NCI-H2081 treated with DMSO at 0.1 percent for 48 hours (cell line): ENCODE data around the gene SUN3.

ENCODE experiments used
- DNase-seq: peaks from one replicate; lab custom pipeline; 2025; lab: John Stamatoyannopoulos, UW

Gene SUN3

DNA sequence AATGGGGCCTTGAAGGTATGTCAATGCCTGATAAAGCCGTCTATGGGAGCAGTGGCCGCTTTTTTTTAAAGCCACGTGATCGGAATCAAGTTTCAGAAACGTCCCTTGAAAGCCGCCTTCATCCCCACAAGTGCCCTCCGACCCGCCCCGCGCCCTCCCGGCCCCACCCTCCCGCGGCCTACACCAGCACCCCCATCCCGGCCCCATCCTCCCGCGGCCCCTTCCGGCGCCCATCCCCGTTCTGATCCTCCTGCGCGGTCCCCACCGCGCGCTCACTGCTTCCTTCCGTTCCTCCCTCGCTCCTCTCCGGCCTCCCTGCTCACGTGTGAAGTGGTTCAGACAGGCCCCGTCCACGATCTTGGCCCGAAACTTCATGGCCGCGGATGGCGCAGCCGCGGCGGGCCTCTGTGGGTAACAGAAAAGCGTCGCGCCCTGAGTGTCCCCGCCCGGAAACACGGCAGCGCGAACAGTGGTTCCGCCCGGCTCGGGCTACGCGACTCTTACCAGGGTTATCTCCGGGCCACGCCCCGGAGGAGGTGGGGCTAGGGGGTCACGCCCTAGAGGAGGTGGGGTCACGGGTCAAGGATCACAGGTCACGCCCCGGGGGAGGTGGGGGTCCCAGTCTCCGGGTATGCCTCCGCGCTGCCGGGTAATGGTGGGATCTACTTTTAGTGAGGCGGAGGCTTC, 49.6 kb downstream of the SUN3 start, which contains the start of gene HUS1:
HUS1 (minus strand) TSS at position 471 of the 687 bp plus-strand sequence; CDS start at position 375, 96 bp downstream.
- DNase-seq = peak; percentile 76

DNA sequence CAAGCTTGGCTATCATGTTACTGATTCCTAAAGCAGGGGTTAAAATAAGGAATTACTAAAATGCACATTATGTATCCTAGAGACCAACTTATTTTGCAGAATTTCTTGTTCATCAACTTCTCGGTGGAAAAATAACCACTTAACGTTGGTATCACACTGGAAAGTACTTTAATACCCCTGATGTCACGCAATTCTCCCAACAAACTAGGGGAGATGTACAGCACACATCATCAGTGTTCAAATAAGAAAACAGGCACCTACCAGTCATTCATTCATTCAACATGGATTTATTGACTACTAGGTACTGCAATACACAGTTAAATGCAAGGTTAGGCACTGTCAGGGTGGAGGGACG, 50.1 kb downstream of the SUN3 start:
- no peak for DNase-seq

DNA sequence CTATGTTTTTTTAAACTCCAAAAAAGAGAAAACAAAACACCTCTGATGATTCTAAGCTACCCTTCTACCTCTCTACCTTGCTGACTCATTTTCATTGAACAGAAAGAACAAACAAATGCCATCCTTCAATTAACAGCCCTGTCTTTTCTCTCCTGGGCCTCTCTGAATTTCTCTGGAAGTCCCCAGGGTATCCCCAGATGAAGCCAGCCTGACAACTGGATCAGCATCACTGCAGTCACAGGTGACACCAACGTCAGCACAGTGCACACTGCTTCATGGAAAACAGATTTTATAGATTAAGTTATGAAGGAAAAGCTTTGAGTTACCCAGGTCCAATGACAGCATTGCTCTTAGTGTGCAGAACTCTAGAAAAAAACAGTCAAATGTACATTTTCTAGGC, 55.2 kb downstream of the SUN3 start:
- no peak for DNase-seq

DNA sequence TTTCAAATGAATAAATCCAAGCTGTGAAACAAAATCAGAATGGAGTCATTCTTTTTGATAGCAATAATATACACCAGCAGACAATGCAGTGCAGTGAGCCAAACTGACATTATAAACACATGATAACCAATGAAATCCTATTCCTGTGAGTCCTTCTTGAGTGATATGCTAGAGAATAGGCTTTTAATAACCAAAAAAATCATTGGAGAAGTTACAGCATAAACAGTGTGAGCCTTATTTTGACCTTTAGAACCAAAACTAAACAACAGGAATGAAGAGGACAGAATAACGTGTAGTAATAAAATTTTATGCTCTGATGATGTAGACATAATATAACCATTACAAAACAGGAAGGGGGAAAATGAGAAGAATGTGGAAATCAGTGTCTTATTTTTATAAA, 58.1 kb downstream of the SUN3 start:
- DNase-seq = no peak

DNA sequence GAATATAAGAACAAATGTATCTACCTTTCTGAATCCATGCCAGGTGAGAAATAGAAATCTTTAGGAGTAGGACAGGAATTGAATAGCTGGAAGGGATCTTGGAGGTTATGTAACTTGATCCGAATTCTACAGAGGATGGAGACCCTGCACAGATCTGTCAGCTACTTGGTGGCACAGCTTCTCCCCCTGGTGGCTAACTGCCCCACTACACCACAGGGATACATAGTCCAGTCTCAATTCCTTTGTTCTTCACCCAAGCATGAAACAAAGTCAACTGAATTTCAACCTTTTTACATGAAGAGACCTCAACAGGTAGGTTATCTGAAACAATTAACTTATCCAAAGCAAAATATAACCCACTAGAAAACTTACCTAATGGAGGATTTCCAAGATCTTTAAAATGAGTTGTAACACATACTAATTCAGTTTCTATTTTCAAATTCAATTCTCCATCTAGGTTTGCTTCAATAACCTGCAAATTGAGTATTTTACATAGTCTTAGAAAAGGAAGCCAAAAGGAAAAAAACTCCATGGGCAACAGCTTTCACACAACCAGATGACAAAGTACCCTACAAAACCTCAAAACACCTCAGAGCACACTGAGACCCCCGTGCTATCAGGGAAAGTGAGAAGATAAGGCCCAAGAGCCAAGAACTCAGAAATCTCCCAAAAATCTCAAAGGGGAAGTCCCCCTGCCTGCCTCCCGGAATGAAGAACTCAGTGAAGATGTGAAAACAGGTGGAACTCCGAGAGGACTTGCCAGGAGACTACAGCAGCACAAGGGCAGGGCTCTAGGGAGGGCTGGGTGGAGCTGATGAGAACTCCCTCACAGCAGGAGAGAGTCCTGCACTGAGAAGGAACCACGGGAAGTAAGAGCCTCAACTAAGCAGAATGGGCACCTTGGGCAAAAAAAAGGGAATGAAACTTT, 59.8 kb downstream of the SUN3 start:
- DNase-seq = no peak

DNA sequence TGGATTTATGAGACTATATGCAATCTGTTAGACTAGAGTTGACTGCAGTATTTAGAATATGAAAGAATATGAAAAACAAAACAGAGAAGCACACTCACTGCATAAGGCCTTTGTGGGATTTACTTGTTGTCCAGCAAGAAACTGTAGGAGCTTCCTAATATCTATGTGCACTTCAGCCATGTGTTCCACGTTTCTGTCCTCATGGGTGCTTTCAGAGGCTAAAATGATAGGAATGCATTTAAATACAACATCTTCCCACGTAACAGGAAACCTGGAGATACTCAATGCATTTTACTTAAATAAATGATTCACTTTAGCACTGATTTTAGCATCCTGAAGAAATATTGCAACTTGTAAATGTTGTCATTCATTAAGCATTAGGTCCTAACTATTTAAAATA, 61.2 kb downstream of the SUN3 start:
- DNase-seq = no peak

DNA sequence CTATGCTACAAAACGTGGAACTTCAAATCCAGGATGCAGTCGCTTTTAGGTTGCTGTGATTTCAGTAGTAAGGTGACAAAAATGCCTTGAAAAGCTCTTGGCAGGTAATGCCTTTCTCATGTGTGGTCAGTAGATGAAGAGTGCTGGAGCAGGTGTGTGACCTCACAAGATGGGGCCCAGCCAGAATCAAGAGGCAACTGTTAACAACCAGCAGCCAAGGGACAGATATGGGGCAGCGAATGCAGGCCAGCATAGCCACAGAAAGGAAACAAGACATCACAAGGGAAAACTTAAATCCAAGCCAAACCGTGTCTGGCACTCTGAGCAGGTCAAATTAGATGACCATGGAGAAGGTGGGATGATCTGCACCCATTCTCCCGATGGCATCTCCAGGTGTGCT, 61.8 kb downstream of the SUN3 start:
- DNase-seq = no peak

DNA sequence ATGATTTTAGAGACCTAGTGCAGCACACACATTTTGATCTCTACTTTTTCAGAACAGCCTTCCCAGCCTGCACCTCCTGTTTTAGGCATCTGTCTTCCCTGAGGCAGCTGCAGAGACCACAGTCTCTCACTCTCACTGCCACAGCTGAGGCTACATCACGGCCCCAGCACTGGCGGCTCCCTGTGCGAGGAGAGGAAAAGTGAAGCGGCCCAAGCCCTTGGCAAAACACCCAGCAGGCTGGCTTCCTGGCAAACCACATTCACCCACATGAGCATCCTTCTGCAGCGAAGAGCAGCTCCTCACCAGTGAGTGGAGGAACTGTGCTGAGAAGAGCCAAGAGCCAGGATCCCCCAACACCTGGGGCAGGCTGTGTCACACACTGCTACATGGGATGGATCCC, 63.5 kb downstream of the SUN3 start:
- DNase-seq = no peak

DNA sequence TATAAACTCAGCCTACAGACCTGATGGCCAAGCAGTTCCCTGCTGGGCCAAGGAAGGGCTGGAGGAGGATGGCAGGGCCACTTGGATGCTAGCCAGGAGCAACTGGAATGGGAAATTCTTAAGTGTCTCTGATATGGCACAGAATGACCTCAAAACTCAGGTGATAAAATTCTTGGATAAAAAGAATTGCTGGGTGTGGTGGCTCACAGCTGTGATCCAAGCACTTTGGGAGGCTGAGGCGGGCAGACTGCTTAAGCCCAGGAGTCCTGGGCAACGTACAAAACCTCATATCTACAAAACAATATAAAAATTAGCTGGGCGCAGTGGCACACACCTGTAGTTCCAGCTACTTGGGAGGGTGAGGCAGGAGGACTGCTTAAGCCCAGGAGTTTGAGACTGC, 66.6 kb downstream of the SUN3 start:
- DNase-seq = no peak

DNA sequence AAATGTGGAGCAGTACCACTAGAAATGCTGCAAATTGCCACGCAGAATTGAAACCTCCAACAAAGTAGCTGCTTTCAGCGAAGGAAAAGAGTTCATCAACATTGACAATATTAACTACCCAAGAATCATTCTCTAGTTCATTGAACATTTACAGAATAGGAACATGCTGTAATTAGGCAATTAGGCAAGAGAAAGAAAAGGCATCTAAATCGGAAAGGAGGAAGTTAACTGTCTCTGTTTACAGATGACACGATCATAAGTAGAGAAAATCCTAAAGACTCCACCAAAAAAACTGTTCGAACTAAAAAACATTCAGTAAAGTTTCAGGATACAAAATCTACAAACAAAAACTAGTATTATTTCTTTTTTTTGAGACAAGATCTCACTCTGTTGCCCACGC, 71.8 kb downstream of the SUN3 start:
- DNase-seq = no peak

DNA sequence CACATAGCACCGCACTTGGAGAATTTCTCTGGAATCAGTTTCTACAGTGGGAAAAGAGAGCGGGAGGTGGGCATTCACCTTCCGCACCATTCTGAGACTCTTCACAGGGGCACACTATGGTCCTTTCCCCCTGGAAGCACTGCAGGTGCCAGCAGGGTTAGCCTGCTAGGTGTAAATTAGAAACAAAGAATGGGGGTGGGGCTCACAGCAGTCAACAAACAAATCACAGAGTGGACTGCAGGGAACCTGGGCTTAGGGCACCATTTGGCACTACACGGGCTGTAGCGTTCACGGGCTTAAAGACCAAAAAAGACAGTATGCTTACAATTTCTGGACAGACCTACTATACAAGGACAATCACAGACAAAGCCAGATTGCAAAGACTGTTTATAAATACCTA, 72.7 kb downstream of the SUN3 start:
- DNase-seq = no peak

DNA sequence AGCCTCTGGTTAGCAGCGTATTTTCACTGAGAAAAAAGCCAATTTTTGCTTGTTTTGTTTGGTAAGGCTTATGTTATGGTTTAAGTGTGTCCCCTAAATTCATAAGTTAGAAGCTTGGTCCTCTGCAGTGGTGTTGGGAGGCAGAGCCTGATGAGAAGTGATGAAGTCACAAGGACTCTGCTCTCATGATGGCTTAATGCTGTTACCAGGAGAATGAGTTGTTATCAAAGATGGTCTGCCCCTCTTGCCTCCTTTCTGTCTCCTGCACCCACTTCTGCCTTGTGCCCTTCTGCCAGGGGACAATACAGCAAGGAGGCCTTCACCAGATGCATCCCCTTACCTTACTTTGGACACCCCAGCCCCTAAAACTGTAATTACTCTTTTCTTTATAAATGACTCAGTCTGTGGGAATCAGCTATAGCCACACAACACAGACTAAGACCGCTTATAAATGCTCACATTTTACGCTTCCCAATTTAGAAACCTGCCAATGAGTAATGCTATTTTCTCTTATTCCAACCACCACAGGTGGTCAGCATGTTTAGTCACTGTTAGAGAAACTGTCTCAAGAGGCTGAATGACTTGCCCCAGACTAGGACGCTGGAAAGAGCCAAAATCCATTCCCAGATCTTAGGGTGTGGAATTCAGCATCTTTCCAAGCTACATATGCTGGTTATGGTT, 74.5 kb downstream of the SUN3 start:
- DNase-seq = no peak

DNA sequence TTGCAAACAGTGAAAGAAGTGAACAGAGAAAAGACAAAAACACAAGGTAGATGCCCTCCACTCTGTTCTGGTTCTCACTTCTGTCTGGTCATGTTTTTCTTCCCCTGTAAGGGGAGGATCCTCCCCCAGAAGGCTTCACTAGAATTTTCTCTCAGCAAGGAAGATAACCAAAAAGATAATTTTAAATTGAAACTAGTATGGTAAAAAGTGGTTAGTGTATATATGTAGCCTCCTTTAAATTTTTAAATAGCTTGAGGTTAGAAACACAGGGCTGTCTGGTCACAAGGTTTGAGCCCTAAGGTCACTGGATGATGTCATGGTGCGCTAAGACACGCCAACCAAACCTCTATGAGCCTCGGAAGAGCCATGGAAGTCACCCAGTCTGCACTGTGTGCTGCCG, 75.1 kb downstream of the SUN3 start:
- DNase-seq = no peak

DNA sequence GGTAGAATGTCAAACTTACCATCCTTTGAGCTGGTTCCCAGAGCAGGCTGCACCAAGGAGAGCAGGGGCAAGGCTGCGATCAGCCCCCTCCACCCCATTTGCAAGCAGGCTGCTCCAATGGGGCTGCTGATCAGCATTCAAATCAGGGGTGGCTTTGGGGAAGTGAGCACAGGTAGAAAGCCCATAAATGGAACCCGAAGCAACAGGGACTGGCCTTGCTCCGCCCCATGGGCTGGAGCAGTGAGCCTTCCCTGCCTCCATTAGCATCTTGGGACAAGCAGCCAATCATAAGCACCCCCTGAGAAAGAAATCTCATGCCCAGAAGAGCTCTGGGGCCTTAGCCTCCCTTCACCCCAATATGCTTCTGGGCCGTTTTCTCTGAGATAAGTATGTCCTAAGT, 76.7 kb downstream of the SUN3 start:
- DNase-seq = no peak

DNA sequence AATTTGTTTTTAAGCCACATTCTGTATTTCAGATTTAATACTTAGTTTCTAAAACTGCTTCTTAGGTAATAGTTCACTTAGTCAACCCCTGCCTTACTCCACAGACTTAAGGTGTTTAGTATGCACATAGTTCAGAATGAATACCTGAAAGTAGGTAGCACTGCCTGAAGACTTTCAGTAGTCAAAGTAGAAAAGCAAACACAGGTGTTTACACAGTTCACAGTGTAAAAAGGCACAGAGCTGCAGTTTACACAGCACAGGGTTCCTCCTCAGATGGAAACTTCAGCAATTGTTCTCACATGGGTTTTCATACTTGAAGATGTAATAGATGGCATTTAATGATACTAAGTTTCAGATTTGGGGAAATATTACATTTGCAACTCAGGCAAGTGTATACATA, 77.5 kb downstream of the SUN3 start:
- DNase-seq = no peak

DNA sequence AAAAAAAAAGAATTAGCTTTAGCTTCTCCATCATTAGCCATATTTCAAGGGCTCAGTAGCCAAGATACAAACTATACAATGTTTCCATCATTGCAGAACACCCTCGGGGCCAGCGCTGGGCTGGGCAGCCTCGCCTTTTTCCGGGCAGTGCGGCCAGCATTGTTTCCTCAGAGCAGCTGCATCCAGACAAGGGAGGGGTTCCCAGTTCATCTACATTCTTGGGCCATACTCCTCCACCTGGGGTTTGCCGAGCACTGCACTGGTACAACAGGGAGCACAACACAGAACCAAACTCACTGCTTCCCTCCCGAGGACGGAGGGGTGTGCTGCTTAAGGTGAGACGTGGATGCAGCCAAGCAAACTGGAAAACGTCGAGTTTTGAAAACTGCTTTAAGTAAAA, 78.2 kb downstream of the SUN3 start:
- DNase-seq = no peak

DNA sequence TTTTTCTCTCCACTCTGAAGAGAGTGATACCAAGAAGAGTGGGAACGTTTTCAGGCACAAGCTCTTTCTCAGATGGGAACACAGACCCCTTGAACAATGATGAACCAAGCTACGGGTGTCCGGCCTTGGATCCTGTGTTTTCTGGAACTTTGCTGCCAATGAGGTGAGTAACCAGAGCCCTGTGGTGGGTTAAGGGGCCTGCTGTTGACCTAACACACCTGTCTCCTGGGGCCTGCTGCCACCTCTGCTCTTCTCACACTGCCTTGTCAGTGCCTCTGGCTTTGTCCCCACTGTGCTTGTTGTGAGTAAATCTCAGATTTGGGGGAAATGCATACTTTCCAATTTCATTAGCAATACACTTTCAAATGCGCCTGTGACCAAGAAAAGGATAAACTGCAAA, 79.2 kb downstream of the SUN3 start:
- DNase-seq = no peak

DNA sequence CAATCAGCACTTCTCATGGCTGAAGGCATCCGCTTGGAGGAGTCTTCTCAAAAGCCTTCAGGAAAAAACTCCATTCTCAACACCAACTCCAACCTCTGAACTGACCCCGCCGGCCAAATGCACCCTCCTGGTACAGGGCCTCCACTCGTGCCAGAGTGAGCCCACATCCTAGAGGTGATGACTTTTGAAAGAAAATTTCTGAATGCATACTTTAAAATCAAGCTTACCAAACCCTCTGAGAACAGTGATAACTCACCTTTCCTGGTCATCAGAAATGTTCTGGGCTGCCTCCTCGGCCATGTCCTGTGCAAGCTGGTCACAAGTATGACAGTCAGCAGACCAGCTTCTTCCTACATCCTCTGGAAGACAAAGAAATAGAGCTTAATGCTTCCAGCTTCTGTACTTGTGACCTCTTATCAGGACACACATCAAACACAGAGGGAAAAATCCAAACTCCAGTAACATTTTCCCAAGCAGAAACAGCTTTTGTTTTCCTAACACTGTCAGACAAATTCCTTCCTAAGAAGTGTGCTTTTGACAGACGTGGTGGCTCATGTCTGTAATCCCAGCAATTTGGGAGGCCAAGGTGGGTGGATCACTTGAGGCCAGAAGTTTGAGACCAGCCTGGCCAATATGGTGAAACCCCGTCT, 80.6 kb downstream of the SUN3 start, which contains the start of gene PKD1L1:
PKD1L1 (minus strand) TSS at position 326 of the 650 bp plus-strand sequence; CDS start at position 300, 26 bp downstream.
- DNase-seq = no peak

DNA sequence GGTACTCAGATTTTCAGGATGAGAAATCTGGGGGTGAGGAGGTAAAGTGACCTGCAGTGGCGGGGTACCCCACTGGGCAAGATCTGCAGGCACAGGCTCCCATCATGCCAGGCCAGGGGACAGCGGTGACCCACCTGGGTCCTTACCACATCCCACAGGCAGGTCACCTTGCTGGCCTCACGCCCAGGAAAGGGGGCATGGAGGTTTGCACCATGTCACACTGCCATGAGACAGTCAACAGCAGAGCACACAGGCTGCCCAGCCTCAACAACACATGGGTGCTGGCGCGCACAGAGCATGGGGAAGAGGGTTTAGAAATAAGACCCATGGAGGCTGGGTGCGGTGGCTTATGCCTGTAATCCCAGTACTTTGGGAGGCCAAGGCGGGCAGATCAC, 81.6 kb downstream of the SUN3 start:
- no peak for DNase-seq

DNA sequence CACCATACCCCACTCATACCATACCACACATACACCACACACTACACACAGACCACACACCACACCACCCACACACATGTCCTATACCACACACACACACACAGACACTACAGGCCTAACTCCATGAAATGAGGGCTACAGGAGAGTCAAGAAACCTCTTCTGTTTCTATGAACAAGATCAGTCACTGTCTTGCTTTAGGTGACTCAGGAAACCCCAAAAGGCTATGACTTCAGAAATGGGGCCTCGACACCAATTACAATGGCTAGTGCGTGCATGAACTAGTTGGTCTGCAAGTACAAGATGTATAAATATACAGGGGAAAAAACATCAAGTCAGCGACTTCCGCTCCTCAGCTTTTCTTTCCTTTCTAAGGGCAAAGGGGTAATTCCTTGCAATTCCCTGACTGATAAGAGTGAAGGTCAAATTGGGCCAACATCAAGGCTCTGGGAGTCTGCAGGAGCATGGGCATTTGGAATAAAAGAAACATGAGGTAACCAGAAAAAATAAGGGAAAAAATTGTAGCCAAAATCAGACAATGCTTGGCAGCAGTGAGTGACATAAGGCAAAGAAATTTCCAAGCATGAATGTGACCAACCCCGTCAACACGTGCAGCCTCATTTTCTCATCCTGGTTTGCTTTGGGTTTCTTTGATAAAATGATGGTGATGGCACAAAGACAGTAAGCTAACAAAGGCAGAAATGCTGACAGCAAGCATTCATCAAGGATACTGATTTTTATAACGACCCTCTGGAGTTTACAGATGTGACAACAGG, 82.1 kb downstream of the SUN3 start:
- no peak for DNase-seq

DNA sequence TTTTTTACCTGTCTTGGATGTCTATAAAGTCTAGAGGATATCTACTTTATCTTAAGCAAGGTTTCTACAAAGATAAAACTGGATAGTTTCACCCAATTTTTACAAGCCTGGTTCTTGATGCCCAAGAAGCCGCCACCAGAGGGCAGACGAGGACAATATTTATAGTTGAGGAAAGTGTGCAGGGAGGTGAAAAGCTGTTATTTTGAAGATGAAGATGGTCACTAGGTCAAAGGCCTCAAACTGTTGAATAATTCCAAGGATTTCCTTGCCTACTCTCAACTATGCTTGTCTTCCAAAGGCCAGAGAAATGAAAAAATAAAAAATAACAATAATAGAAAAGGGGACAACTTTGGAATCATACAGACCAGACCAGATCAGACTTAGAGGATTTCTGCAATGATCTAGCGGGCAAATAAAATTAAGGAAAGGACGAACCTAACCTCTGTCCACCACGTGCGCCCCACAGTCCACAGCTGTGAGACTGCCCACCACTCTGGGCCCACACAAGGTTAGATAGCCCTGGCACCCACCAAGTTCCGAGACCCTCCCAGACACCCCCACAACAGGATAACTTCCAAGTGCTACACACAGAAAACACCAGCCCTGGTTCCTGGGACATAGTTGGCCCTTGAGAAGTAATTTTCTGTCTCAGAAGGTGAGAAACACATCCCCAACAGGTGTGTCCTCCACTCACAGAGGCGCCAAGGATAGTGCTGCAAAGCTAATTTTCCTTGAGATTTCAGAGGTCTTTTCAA, 83.5 kb downstream of the SUN3 start:
- DNase-seq = no peak
